Measurements from ENCODE around the gene CEP350.

Gene CEP350

DNA sequence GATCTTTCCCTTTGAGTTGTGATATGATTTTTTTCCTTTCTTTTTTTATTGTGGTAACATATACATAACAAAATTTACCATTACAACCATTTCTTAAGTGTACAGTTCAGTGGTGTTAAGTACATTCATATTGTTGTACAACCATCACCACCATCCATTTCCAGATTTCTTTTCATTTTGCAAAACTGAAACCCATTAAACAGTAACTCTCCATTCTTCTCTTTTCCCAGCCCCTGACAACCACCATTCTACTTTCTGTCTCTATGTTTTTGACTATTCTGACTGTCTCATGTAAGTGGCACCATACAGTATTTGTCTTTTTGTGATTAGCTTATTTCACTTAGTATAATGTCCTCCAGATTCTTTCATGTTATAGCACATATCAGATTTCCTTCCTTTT, 30.3 kb downstream of the CEP350 start:
- H4K20me1 ChIP-seq (ENCODE audit: insufficient read depth) = peaks cover 13% of the 10 kb centered on the region; the same call in 1 of the 2 replicates
- H2AFZ ChIP-seq (ENCODE audit: low read depth) = no peak overlapping the region
- no peak overlapping the region for H3K4me3 ChIP-seq (IDR thresholded peaks at IDR 0.05; ENCODE audit: insufficient read depth, low read depth, low read length)
- peak overlapping the region; percentile 21; the same call in 1 of the 2 replicates for H3K4me2 ChIP-seq
- H3K36me3 ChIP-seq (ENCODE audit: insufficient read depth) = no peaks in the 10 kb centered on the region
- H3K79me2 ChIP-seq (ENCODE audit: insufficient read depth, low read depth) = peaks cover 60% of the 10 kb centered on the region
- TF ChIP-seq, protein P1, sequence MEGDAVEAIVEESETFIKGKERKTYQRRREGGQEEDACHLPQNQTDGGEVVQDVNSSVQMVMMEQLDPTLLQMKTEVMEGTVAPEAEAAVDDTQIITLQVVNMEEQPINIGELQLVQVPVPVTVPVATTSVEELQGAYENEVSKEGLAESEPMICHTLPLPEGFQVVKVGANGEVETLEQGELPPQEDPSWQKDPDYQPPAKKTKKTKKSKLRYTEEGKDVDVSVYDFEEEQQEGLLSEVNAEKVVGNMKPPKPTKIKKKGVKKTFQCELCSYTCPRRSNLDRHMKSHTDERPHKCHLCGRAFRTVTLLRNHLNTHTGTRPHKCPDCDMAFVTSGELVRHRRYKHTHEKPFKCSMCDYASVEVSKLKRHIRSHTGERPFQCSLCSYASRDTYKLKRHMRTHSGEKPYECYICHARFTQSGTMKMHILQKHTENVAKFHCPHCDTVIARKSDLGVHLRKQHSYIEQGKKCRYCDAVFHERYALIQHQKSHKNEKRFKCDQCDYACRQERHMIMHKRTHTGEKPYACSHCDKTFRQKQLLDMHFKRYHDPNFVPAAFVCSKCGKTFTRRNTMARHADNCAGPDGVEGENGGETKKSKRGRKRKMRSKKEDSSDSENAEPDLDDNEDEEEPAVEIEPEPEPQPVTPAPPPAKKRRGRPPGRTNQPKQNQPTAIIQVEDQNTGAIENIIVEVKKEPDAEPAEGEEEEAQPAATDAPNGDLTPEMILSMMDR (conservative IDR thresholded peaks at IDR 0.05; ENCODE audit: low read depth, low read length) = no peak
- H3K27ac ChIP-seq = no peak overlapping the region
- H3K4me1 ChIP-seq (ENCODE audit: low read depth, poor library complexity, severe bottlenecking) = peaks cover 24% of the 10 kb centered on the region
- no peak overlapping the region for H3K9ac ChIP-seq
- no peaks in the 10 kb centered on the region for H3K27me3 ChIP-seq (ENCODE audit: insufficient read depth, low read depth)

DNA sequence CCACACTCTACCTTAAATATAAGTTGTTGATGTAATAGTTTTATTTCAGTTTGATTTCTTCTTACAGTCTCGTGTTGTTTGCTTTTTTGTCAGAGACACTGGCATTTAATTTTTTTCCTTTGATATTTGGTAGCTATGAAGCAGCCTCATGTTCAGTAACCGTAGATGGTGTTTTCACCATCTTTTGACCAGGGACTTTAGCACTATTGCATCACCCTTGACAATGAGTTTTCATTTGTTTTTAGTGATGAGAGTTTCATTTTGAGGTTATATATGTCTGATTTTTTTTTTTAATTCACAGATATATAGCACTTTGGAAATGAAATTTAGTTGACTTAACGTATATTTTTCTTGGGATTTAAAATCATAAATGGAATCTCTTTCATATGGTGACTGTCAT, 36.2 kb downstream of the CEP350 start:
- peaks cover 6% of the 10 kb centered on the region; the same call in 1 of the 2 replicates for H3K79me2 ChIP-seq (ENCODE audit: insufficient read depth, low read depth)
- H3K27ac ChIP-seq = no peak overlapping the region
- H3K4me1 ChIP-seq (ENCODE audit: low read depth, poor library complexity, severe bottlenecking) = peaks cover 28% of the 10 kb centered on the region
- no peak overlapping the region for H3K9ac ChIP-seq
- no peak overlapping the region for H3K4me2 ChIP-seq
- H3K36me3 ChIP-seq (ENCODE audit: insufficient read depth) = 0 out of 2 replicates have a peak, but pooled peaks cover 3% of the 10 kb centered on the region
- H3K27me3 ChIP-seq (ENCODE audit: insufficient read depth, low read depth) = no peaks in the 10 kb centered on the region
- H2AFZ ChIP-seq (ENCODE audit: low read depth) = no peak overlapping the region
- TF ChIP-seq, protein P1 (conservative IDR thresholded peaks at IDR 0.05; ENCODE audit: low read depth, low read length) = no peak
- H4K20me1 ChIP-seq (ENCODE audit: insufficient read depth) = no peaks in the 10 kb centered on the region
- H3K4me3 ChIP-seq (IDR thresholded peaks at IDR 0.05; ENCODE audit: insufficient read depth, low read depth, low read length) = no peak overlapping the region

DNA sequence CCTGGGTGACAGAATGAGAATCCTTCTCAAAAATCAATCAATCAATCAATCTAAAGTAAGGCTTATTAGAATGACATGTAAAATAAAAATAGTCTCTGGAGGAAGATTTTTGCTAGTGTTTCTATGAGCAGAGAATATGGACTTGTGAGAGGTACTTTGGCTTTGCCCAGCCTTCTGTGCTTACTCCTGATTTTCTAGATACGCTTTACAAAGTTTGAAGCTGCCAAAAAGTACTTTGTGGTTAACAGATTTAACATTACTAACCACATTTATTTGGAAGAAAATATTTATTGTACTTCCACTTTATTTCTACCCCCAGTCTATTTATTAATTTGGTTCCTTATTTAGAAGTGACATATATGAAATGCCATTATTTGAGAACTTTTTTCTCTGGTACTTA, 41.0 kb downstream of the CEP350 start:
- Histone ChIP-seq H3K4me3 (IDR thresholded peaks at IDR 0.05; ENCODE audit: insufficient read depth, low read depth, low read length) (no peak overlapping the region), H3K9ac (no peak overlapping the region), H3K4me2 (peak overlapping the region; percentile 19; the same call in 1 of the 2 replicates), H3K27ac (peak overlapping the region; percentile 0; the same call in 1 of the 2 replicates), H2AFZ (ENCODE audit: low read depth) (no peak overlapping the region), H3K27me3 (ENCODE audit: insufficient read depth, low read depth) (no peaks in the 10 kb centered on the region), H3K79me2 (ENCODE audit: insufficient read depth, low read depth) (peaks cover 11% of the 10 kb centered on the region; the same call in 1 of the 2 replicates), H3K4me1 (ENCODE audit: low read depth, poor library complexity, severe bottlenecking) (peaks cover 65% of the 10 kb centered on the region), H4K20me1 (ENCODE audit: insufficient read depth) (no peaks in the 10 kb centered on the region), H3K36me3 (ENCODE audit: insufficient read depth) (peaks cover 14% of the 10 kb centered on the region)
- TF ChIP-seq, protein P1 (conservative IDR thresholded peaks at IDR 0.05; ENCODE audit: low read depth, low read length) = no peak

DNA sequence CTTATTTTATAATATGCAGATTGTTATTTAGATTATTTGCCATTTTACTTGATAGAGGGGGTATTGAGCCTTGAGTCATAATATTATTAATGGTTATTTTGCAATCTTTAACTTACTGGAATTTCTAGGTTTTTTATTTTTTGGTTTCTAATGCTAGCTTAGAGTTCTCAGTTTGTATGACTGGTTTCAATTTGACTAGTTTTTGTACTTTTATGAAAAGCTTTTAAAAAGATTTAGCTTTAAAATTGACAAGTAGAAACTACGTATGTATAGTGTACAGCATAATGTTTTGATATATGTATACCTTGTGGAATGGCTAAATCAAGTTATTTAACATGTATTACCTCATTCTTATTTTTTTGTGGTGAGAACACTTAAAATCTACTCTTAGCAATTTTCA, 41.5 kb downstream of the CEP350 start:
- Histone ChIP-seq H3K4me2 (peak overlapping the region; percentile 19; the same call in 1 of the 2 replicates), H3K36me3 (ENCODE audit: insufficient read depth) (peaks cover 12% of the 10 kb centered on the region)
- TF ChIP-seq, protein P1 (conservative IDR thresholded peaks at IDR 0.05; ENCODE audit: low read depth, low read length) = no peak

More for the DNA sequence above, 41.5 kb downstream of the CEP350 start:
- Histone ChIP-seq H3K27ac (no peak overlapping the region; the same call in 1 of the 2 replicates), H3K79me2 (ENCODE audit: insufficient read depth, low read depth) (peaks cover 16% of the 10 kb centered on the region; the same call in 1 of the 2 replicates), H4K20me1 (ENCODE audit: insufficient read depth) (no peaks in the 10 kb centered on the region), H2AFZ (ENCODE audit: low read depth) (no peak overlapping the region), H3K4me1 (ENCODE audit: low read depth, poor library complexity, severe bottlenecking) (peaks cover 65% of the 10 kb centered on the region), H3K27me3 (ENCODE audit: insufficient read depth, low read depth) (no peaks in the 10 kb centered on the region), H3K4me3 (IDR thresholded peaks at IDR 0.05; ENCODE audit: insufficient read depth, low read depth, low read length) (no peak overlapping the region), H3K9ac (no peak overlapping the region)

All from KMS-11 (cell line).